Neuron (in vitro differentiated cells): ENCODE results near the gene NLRP3.
"Not testable (repeated sequence)": the region's sequence is repeated elsewhere in the genome, so short reads cannot be mapped to it uniquely, and the experiment has no call there.

Source experiments
- H2AFZ ChIP-seq: one replicate; pipeline ENCODE4 v1.6.1; 2013; ENCODE audit warnings: low read depth, mild to moderate bottlenecking, inconsistent platforms, low read length, moderate library complexity
- H3K27me3 ChIP-seq: one replicate; pipeline ENCODE4 v1.6.1; 2013; ENCODE audit warnings: low read length; ENCODE audit not compliant: insufficient read depth
- H3K36me3 ChIP-seq: one replicate; pipeline ENCODE4 v1.6.1; 2013; ENCODE audit warnings: low read length; ENCODE audit not compliant: insufficient read depth
- H3K4me1 ChIP-seq: one replicate; pipeline ENCODE4 v1.6.1; 2013; ENCODE audit warnings: low read length; ENCODE audit not compliant: insufficient read depth
- H3K4me3 ChIP-seq: 2 replicates; pipeline ENCODE4 v1.5.1; 2013; ENCODE audit warnings: mild to moderate bottlenecking, low read length, moderate library complexity
- H3K9me3 ChIP-seq: one replicate; pipeline ENCODE4 v1.6.1; 2013; ENCODE audit warnings: low read length

The NLRP3 gene

DNA sequence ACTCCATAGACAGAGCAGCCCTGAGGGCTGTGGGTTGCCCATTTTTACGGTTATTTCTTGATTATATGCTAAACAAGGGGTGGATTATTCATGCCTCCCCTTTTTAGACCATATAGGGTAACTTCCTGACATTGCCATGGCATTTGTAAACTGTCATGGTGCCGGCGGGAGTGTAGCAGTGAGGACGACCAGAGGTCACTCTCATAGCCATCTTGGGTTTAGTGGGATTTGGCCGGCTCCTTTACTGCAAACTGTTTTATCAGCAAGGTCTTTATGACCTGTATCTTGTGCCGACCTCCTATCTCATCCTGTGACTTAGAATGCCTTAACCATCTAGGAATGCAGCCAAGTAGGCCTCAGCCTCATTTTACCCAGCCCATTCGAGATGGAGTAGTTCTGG, 38.3 kb upstream of the NLRP3 start:
- not testable (repeated sequence) for H3K9me3 ChIP-seq, H3K27me3 ChIP-seq, H3K4me3 ChIP-seq, H3K36me3 ChIP-seq, H2AFZ ChIP-seq
- peaks cover 31% of the 10 kb centered on the region for H3K4me1 ChIP-seq

DNA sequence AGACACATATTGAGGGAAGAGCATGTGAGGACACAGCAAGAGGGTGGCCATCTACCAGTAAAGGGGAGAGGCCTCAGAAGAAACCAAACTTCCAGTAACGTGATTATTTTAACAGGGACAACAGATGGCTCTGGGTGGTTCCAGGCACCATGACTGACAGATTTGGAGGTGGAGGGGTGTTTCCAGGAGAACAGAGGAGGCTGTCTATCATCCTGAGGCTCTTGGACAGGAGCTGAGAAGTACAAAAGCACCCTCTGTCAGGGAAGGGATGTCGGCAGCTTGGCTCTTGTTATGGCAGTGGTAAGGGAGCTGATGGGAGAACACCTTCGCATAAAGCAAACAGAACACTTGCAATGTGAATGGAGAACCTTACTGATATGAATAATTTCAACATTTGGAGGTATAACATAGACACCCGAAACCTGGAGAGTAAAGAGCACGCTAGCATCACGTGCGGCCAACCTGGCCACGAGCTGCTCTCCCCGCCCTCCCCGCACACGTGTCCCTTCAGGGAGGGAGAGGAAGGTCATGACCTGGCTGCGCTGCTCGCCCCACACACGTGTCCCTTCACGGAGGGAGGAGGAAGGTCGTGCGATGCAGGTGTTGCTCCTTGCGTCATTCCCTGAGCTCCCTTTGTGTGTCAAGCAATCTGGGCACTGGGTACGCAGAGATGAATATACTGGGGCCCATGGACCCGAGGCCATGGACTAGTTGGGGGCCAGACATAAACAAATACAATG, 37.5 kb upstream of the NLRP3 start:
- Histone ChIP-seq H3K27me3 (no peaks in the 10 kb centered on the region), H2AFZ (no peak overlapping the region), H3K4me1 (peaks cover 34% of the 10 kb centered on the region), H3K9me3 (peaks cover 5% of the 10 kb centered on the region), H3K36me3 (no peaks in the 10 kb centered on the region), H3K4me3 (no peak overlapping the region)

DNA sequence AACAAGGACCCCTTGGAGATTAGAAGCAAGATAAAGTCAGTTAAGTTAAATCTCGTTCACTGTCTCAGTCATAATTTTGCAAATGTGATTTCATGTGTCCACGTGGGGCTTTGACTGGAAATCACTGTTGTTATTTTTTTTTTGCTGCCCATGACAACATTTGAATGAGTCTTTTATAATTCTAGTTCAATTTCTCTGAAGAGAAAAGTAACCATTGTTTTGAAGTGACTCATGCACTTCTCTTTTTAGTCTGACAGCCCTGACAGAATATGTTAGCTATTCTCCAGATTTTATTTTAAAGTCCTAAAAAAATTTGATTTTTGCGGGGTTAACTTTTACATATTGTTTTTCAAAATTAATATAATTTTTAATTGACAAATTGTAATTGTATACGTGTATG, 30.7 kb upstream of the NLRP3 start:
- Histone ChIP-seq H3K4me3 (no peak overlapping the region), H3K36me3 (no peaks in the 10 kb centered on the region), H3K27me3 (no peaks in the 10 kb centered on the region)

DNA sequence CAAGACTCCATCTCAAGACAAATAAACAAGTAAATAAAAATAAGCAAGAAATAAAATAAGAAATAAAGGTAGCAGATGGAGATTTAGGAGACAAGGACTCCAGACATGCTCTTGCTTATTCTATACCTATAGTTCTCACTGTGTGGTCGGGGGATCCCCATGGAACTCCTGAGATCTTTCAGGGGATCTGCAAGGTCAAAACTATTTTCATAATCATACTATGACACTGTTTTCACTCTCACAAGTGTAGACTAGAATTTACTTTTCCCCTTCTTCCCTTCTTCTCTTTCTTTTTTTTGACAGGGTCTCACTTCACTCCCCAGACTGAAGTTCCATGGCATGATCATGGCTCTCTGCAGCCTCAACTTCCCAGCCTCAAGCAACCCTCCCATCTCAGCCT, 29.8 kb upstream of the NLRP3 start:
- no peak overlapping the region for H2AFZ ChIP-seq
- H3K4me1 ChIP-seq = peaks cover 12% of the 10 kb centered on the region
- no peaks in the 10 kb centered on the region for H3K9me3 ChIP-seq
- no peak overlapping the region for H3K4me3 ChIP-seq
- H3K27me3 ChIP-seq = no peaks in the 10 kb centered on the region
- H3K36me3 ChIP-seq = no peaks in the 10 kb centered on the region

More for the DNA sequence above, 30.7 kb upstream of the NLRP3 start:
- Histone ChIP-seq H2AFZ (no peak overlapping the region), H3K4me1 (peaks cover 12% of the 10 kb centered on the region), H3K9me3 (no peaks in the 10 kb centered on the region)

DNA sequence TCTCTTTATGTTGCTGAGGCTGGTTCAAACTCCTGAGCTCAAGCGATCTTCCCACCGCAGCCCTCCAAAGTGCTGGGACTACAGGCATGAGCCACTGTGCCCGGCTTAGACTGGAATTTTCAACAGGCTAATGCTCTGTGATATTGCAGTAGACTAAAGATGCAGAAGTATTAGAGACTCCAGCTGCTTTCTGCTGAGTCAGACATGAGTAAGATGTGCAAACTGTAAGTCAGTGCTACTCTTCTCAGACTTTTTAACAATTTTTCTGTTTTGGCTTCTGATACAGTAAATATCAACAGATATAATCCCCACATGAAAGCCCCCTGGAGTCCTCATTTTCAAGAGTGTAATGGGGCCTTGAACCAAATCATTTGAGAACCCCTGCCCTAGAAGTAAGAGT, 29.3 kb upstream of the NLRP3 start:
- H3K27me3 ChIP-seq = no peaks in the 10 kb centered on the region

DNA sequence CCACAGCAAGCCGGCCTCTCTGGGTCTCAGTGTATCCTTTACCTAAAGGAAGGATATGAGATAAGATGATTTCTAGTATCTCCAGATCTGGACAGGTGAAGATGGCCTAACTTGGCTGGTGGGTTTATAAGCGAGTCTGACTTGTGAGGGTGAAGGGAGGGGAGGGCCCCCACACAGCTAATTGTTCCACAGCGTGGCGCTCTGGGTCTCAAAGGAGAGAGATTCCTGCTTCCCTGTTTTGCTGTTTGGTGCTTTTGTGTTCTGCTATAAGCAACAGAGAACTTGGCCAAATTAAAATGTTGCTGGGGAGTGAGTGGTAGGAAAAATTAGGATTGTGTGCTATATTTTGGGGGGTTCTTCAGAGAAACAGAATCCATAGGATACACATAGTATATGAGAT, 28.9 kb upstream of the NLRP3 start:
- no peaks in the 10 kb centered on the region for H3K36me3 ChIP-seq
- peaks cover 12% of the 10 kb centered on the region for H3K4me1 ChIP-seq
- no peaks in the 10 kb centered on the region for H3K27me3 ChIP-seq
- no peaks in the 10 kb centered on the region for H3K9me3 ChIP-seq
- no peak overlapping the region for H2AFZ ChIP-seq
- H3K4me3 ChIP-seq = no peak overlapping the region

More for the DNA sequence above, 29.3 kb upstream of the NLRP3 start:
- H3K4me1 ChIP-seq = peaks cover 12% of the 10 kb centered on the region
- H3K4me3 ChIP-seq = no peak overlapping the region
- H2AFZ ChIP-seq = no peak overlapping the region
- no peaks in the 10 kb centered on the region for H3K9me3 ChIP-seq
- H3K36me3 ChIP-seq = no peaks in the 10 kb centered on the region

DNA sequence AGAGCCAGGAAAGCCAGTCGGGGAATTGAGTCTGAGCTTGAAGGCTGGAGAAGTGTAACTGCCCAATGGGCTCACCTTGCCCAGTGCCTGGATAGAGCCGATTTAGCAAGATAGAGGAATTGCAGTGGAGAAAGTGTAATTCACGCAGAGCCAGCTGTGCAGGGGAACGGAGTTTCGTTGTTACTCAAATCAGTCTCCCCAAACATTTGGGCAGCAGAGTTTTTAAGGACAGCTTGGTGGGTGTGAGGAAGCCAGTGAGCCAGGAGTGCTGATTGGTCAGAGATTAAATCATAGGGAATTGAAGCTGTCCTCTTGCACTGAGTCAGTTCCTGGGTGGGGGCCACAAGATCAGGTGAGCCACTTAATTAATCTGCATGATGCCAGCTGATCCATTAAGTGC, 28.4 kb upstream of the NLRP3 start:
- Histone ChIP-seq H3K27me3 (no peaks in the 10 kb centered on the region), H3K9me3 (no peaks in the 10 kb centered on the region), H3K36me3 (no peaks in the 10 kb centered on the region), H2AFZ (no peak overlapping the region), H3K4me3 (no peak overlapping the region), H3K4me1 (peaks cover 12% of the 10 kb centered on the region)

DNA sequence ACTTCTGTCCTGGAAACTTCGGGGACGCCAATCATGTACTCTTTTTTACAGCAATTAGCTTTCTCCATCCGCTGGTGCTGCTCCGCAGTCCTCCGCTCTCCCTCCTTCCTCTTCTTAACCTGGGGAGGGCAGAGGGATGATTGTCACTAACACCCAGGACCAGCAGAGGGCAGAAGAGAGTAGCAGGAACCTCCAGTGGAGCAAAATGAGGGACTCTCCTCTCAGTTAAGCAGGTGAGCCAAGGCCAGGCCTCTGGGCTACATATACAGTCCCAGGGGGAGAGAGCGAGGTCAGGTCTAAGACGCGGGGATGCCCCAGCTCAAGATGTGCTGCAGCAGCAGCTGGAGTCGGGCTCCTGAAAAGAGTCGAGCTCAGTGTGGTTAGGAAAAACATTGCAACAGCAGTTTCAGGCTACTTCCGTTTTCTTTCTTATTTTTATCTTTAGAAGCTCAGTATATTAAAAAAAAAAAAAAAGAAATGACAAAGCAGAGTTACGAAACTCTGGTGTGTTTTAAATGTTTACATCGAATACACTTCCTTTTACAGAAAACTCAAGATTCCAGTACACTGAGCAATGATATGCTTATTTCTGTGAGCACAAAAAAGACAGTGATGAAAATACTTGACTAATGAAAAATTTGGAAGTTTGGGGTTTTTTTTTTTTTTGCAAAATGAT, 25.7 kb upstream of the NLRP3 start:
- Histone ChIP-seq H3K4me3 (no peak overlapping the region), H3K9me3 (no peaks in the 10 kb centered on the region), H3K36me3 (no peaks in the 10 kb centered on the region), H2AFZ (no peak overlapping the region), H3K4me1 (peaks cover 6% of the 10 kb centered on the region), H3K27me3 (no peaks in the 10 kb centered on the region)

DNA sequence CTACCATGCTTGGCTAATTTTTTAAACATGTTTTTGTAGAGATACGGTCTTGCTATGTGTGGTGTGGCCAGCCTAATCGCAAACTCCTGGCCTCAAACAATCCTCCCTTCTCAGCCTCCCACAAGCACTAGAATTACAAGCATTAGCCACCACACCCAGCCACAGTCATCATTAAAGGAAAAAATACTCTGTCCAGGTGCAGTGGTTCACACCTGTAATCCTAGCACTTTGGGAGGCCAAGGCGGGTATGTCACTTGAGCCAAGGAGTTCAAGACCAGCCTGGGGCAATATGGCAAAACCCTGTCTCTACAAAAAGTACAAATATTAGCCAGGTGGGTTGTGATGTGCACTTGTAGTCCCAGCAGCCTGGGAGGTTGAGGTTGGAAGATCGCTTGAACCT, 25.0 kb upstream of the NLRP3 start:
- H3K4me3 ChIP-seq = no peak overlapping the region
- H2AFZ ChIP-seq = no peak overlapping the region
- peaks cover 6% of the 10 kb centered on the region for H3K4me1 ChIP-seq
- no peaks in the 10 kb centered on the region for H3K36me3 ChIP-seq
- H3K27me3 ChIP-seq = no peaks in the 10 kb centered on the region
- no peaks in the 10 kb centered on the region for H3K9me3 ChIP-seq

DNA sequence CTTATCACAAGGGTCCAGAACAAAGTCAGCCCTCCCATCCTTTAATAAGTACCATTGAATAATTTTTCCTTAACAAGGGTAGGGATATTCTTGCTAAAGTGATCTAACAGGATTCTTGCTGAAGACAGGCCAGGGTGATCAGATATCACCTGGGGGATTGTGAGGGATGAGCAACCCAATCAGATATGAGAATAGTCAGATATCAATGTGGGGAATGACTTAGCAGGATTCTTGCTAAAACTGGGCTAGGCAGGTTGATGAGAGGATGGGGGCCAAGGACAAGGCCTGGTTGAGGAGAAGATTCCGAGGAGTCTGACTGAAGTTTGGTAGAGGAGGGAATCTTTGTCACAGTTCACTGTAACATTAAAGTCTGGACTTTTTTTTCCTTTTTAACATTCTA, 23.9 kb upstream of the NLRP3 start:
- no peak overlapping the region for H2AFZ ChIP-seq
- no peak overlapping the region for H3K4me3 ChIP-seq
- H3K9me3 ChIP-seq = no peaks in the 10 kb centered on the region
- H3K36me3 ChIP-seq = no peaks in the 10 kb centered on the region
- H3K27me3 ChIP-seq = no peaks in the 10 kb centered on the region
- H3K4me1 ChIP-seq = peaks cover 5% of the 10 kb centered on the region

DNA sequence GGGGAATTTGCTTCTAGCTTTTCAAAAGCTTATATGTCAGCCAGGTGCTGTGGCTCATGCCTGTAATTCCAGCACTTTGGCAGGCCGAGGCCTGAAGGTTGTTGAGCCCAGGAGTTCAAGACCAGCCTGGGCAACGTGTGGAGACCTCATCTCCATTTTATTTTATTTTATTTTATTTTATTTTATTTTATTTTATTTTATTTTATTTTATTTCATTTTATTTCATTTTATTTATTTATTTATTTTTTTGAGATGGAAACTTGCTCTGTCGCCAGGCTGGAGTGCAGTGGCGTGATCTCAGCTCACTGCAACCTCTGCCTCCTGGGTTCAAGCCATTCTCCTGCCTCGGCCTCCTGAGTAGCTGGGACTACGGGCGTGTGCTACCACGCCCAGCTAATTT, 20.9 kb upstream of the NLRP3 start:
- not testable (repeated sequence) for H2AFZ ChIP-seq, H3K36me3 ChIP-seq, H3K4me3 ChIP-seq, H3K27me3 ChIP-seq, H3K9me3 ChIP-seq, H3K4me1 ChIP-seq

DNA sequence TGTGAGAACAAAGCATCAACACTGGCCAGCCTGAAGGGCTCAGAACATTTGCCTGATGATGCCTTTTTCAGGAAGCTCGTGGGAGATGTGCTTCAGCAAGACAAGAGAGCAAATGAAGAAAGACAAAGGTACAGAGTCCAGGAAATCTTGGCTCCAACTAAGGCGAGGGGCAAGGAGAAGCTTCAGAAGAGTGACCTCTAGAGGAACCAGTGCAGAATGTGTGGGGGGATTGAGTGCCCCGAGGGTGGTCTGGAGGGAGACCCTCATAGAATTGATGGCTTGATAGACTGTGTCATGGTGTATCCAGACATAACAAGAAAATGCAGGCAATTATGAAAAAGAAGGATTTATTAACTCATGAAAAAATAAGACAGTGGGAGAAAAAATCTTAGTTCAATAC, 15.3 kb upstream of the NLRP3 start:
- H3K36me3 ChIP-seq = no peaks in the 10 kb centered on the region
- no peak overlapping the region for H2AFZ ChIP-seq
- H3K4me1 ChIP-seq = no peaks in the 10 kb centered on the region
- H3K27me3 ChIP-seq = no peaks in the 10 kb centered on the region
- H3K9me3 ChIP-seq = no peaks in the 10 kb centered on the region
- H3K4me3 ChIP-seq = no peak overlapping the region

DNA sequence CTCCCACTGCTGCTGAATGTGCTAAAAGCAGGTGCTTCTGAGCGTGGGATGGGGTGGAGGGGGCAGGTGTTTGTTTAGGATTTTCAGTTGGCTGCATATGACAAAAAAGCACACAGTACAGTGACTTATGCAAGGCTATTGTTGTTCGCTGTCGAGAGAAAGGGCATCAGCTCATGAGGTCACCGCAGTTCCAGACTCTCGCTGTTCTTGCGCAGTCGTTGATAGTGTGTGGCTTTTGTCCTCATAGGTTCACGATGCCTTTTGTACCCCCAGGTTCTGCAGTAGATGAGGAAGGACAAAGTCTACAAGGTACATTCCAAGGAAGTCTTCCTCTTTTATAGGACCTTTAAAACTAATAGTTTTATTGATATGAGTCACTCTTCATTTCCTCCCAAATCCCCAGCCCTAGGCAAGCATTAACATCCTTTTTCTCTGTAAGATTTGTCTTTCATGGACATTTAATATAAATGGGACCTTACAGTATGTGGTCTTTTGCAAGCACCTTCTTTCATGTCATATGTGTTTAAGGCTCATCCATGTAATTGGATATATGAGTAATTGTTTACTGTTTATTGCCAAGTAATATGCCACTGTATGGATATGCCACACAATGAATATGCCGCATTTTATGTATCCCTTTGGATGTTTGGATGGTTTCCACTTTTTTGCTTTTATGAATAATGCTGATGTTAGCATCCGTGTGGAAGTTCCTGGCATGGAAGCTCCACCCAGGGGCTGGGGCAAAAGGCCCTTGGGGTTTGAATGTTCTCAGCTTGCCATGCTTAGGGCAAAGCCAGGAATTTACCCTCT, 14.5 kb upstream of the NLRP3 start:
- Histone ChIP-seq H3K4me3 (no peak overlapping the region), H3K9me3 (no peaks in the 10 kb centered on the region), H3K36me3 (no peaks in the 10 kb centered on the region), H2AFZ (no peak overlapping the region), H3K4me1 (no peaks in the 10 kb centered on the region), H3K27me3 (no peaks in the 10 kb centered on the region)
